Gastroesophageal sphincter (tissue), 4 donors: ENCODE results near the gene IQSEC1. TPM values are rescaled to one million over a fixed set of nuclear protein-coding genes. Genes with fewer than 3 reads are reported as not detected.

Experiments
- ATAC-seq: fragments of 150-250 bp; one replicate; pipeline ENCODE4 v1.9.1; 2016; ENCODE audit warnings: mild to moderate bottlenecking, moderate library complexity
- H3K27ac ChIP-seq, 4 donors: fragments of 200-600 bp; sonication (generic) in 3 of 4; 1 replicate in 3 of 4; 2 replicates in 1 of 4; pipeline ENCODE4 v1.5.1; 2016 to 2019
- H3K27me3 ChIP-seq: fragments of 200-600 bp; sonication (generic); one replicate; pipeline ENCODE4 v1.5.1; 2019
- H3K36me3 ChIP-seq, 2 donors: fragments of 200-600 bp; sonication (generic); one replicate each; pipeline ENCODE4 v1.5.1; 2019; ENCODE audit warnings: control low read depth in 1 of 2
- H3K4me1 ChIP-seq, 3 donors: fragments of 200-600 bp; sonication (generic); 1 replicate in 2 of 3; 2 replicates in 1 of 3; pipeline ENCODE4 v1.5.1; 2016 to 2019; ENCODE audit warnings: control low read depth in 2 of 3
- H3K4me3 ChIP-seq, 2 donors: fragments of 200-600 bp; sonication (generic); one replicate each; pipeline ENCODE4 v1.5.1; 2019; ENCODE audit warnings: mild to moderate bottlenecking in 1 of 2, moderate library complexity in 1 of 2
- H3K9me3 ChIP-seq, 3 donors: fragments of 200-600 bp; sonication (generic); one replicate each; pipeline ENCODE4 v1.5.1; 2017 to 2019; ENCODE audit warnings: control low read depth in 2 of 3
- EP300 ChIP-seq: sonication (generic); formaldehyde crosslinking; IDR thresholded peaks from one replicate; pipeline ENCODE4 v1.6.1; 2017; ENCODE audit warnings: antibody characterized with exemption, mild to moderate bottlenecking
- POLR2A ChIP-seq, 2 donors: fragments of 450-650 bp; IDR thresholded peaks; one replicate each; pipeline ENCODE4 v1.6.1; 2017; ENCODE audit warnings: antibody characterized with exemption in 2 of 2, mild to moderate bottlenecking in 2 of 2, moderate library complexity in 1 of 2
- POLR2AphosphoS5 ChIP-seq: sonication (generic); formaldehyde crosslinking; IDR thresholded peaks from one replicate; pipeline ENCODE4 v1.6.1; 2017; ENCODE audit warnings: antibody characterized with exemption
- WGBS, 2 donors: methylation state at CpG; one replicate each; pipeline ENCODE4 v1.1.5; 2018; ENCODE audit warnings: low coverage in 1 of 2; 5-methylcytosine and 5-hydroxymethylcytosine counted together
- total RNA-seq, 4 donors: library from RNA; depleted of rRNA; stranded (reverse); fragments of >200 nt; gene quantifications; one replicate each; pipeline ENCODE4 v1.1.0, GENCODE V29; 2016
- TF ChIP-seq, protein P1 (sequence below), 4 experiments: fragments of 200-600 bp in 2 of 4; fragments of 450-650 bp in 2 of 4; sonication (generic) in 1 of 4; IDR thresholded peaks; one replicate each; pipeline ENCODE4 v1.5.1; 2017 to 2019; ENCODE audit warnings: antibody characterized with exemption in 4 of 4, mild to moderate bottlenecking in 2 of 4, moderate library complexity in 2 of 4

IQSEC1 gene
- total RNA-seq, 4 donors from 2014 or later: 49.5 to 104 (median 61.7) TPM

DNA sequence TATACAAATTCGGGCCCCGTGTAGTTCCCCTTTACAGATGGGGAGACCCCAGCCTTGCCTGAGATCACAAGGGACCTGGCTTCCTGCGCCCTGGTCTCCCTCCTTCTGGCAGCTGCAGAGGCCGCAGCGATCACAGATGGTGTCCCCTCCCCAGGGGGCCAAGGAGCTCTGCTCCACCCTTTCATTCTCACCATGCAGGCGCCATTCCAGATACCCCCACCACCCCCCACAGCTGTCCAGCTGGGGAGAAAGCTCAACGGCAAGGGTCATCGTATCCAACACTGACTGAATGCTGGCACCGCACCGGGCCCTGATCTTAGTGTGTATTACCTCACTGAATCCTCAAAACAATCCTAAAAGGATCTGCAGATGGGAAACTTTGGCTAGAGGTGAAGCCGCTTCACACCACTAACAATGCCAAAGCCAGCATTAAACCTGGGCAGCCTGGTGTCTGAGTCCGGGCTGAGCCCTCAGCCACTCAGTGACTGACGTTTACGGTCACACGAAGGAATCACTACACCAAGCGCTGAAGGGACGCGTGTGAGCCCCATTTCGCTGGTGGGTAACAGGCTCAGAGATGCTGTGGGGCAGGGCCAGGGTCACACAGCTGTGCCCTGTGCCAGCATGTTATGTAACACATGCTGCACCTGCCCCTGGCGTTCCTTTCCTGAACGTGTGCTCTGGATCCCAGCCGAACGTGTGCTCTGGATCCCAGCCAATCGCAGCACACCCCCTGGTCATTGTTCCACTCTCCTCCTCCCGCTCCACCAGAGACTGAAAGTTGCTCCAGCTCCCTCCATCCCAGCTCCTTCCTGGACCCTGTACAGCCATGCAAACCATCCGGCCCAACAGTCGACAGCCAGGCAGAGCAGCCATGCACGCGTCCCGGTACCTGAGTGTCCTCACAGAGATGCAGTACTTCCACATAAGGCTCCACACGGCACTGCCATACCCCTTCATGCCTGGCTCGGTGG lies 51.8 kb downstream of the IQSEC1 start:
- peaks cover 0 to 70% (median 32%) of the 10 kb centered on the region in 3 donors for H3K4me1 ChIP-seq
- peak overlapping the region in 1 of 2 donors; percentile 31 for H3K4me3 ChIP-seq
- no peaks in the 10 kb centered on the region for H3K27me3 ChIP-seq
- peak overlapping the region in 3 of 4 donors; percentile 45 to 65 (median 52) for H3K27ac ChIP-seq
- WGBS, 2 donors: 4 to 30% methylated on average over 5 to 10 of the region's 32 CpGs
- no peaks in the 10 kb centered on the region for H3K36me3 ChIP-seq
- H3K9me3 ChIP-seq: no peaks in the 10 kb centered on the region
- no peak for TF ChIP-seq POLR2AphosphoS5
- TF ChIP-seq POLR2A (IDR thresholded peaks at IDR 0.05): no peak
- TF ChIP-seq, protein P1, sequence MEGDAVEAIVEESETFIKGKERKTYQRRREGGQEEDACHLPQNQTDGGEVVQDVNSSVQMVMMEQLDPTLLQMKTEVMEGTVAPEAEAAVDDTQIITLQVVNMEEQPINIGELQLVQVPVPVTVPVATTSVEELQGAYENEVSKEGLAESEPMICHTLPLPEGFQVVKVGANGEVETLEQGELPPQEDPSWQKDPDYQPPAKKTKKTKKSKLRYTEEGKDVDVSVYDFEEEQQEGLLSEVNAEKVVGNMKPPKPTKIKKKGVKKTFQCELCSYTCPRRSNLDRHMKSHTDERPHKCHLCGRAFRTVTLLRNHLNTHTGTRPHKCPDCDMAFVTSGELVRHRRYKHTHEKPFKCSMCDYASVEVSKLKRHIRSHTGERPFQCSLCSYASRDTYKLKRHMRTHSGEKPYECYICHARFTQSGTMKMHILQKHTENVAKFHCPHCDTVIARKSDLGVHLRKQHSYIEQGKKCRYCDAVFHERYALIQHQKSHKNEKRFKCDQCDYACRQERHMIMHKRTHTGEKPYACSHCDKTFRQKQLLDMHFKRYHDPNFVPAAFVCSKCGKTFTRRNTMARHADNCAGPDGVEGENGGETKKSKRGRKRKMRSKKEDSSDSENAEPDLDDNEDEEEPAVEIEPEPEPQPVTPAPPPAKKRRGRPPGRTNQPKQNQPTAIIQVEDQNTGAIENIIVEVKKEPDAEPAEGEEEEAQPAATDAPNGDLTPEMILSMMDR (IDR thresholded peaks at IDR 0.05): no peak
- no peak for TF ChIP-seq EP300
- ATAC-seq: no peak

DNA sequence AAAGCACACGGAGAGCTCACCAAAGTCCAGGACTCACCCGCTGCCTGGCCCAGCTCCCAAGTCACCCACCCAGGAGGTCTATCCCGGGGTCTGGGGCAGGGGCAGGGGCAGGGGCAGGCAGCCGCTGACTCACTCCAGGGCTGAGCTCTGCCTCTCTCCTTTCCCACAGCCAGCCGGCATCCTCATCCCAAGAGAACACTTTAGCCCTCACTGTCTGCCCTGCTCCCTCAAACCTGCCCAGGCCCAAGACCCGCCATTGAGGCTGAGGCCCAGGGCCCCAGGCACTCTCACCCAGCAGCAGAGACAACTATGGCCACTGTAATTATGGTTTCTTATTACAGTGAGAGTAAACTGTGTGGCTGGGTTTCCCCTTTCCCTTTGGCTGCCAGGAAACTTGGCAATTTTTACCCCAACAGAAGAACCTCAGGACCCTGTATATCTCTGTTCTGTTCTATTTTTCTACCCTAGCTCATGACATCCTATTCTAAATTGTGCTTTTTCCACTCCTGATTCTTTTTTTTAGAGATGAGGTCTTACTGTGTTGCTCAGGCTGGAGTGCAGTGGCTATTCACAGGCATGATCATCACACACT lies 53.0 kb downstream of the IQSEC1 start:
- 68 to 80% methylated on average over 1 to 3 of the region's 6 CpGs for WGBS, 2 donors
- H3K4me1 ChIP-seq: peaks cover 0 to 80% (median 32%) of the 10 kb centered on the region in 3 donors
- H3K9me3 ChIP-seq: no peaks in the 10 kb centered on the region

DNA sequence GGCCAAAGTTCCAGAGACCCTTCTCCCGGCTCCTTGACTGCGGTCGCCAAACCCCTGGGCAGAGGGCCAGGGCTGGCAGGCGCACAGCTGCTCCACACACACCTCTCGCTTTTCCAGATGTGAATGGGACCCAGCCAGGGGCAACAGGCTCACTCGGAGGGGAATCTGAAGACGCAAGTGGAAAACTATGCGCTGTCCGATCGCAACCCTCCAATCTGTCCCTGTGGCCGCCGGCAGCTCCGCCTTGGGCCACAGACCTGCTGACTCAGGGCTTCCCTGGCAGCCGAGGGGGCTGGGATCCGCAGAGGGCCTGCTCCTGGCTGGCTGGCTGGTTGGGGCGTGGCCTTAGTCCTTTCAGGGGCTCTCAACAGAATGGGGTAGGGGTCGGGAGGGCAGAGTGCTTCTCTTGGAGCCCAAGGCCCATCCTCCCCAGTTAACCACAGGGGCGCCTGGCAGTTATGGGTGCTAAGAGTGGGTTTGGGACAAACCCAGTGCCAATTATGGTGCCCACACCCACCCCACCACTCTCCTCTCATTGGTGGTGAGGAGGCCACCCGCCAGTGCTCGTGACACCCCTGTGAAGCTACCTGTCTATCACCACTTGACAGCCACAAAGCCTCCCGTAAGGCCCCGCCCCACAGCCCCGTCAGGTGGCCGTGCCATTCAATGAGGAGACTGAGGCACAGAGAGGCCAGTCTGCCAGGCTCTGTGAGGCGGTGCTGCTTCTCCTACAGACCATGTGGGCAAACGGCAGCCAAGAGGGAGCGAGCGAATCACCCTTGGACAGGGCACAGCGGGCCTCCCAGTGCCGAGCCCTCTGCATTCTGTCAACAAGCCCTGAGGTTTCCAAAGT lies 53.8 kb downstream of the IQSEC1 start:
- Histone ChIP-seq H3K4me1 (peaks cover 0 to 82% (median 32%) of the 10 kb centered on the region in 3 donors), H3K27ac (peak overlapping the region in 2 of 4 donors; percentile 53 to 70), H3K9me3 (no peaks in the 10 kb centered on the region), H3K27me3 (no peaks in the 10 kb centered on the region), H3K36me3 (no peaks in the 10 kb centered on the region), H3K4me3 (peak overlapping the region in 1 of 2 donors; percentile 34)
- ATAC-seq: peak; percentile 46
- WGBS, 2 donors: 50% methylated on average over 2 of the region's 30 CpGs; no CpG with 5 or more reads in 1 of the 2 donors
- TF ChIP-seq POLR2AphosphoS5: no peak

More for the DNA sequence above, 53.0 kb downstream of the IQSEC1 start:
- ATAC-seq: no peak
- no peaks in the 10 kb centered on the region for H3K27me3 ChIP-seq
- no peak for TF ChIP-seq POLR2AphosphoS5
- H3K4me3 ChIP-seq: no peak overlapping the region
- peak overlapping the region in 1 of 4 donors; percentile 70 for H3K27ac ChIP-seq
- H3K36me3 ChIP-seq: no peaks in the 10 kb centered on the region

DNA sequence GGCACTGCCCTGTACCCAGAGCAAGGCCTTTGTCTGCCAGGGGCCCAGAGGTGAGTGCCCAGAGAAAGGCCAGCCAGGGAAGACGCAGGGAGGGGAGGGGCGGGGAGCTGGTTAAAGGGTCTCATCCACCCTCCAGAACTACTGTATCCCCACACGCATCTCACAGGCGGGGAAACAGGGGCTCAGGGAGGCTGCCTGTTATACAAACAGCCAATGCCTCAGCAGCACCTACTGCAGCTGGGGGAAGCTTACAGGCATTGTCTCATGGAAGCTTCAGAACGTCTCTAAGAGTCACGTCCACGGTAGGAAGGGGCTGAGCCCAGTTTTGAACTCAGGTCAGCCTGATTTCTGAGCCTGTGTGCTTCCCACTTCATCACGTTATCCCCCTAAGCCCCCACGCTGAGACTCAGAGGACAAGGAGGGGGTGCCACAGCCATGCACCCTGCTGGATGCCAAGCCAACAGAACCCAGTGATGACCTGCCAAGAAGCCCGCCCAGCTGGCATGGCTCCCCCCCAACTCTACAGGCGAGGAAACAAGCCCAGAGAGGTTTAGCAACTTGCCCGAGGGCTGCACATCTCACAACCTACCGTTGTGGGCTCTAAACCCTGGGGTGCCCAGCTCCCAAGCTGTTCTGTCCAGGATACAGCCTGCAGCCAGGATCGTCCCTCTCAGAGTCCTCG lies 54.5 kb downstream of the IQSEC1 start:
- no peak for TF ChIP-seq POLR2AphosphoS5
- TF ChIP-seq, protein P1 (IDR thresholded peaks at IDR 0.05): no peak
- TF ChIP-seq POLR2A (IDR thresholded peaks at IDR 0.05): no peak
- Histone ChIP-seq H3K4me3 (peak overlapping the region in 1 of 2 donors; percentile 34), H3K4me1 (peaks cover 0 to 81% (median 32%) of the 10 kb centered on the region in 3 donors), H3K36me3 (no peaks in the 10 kb centered on the region), H3K27me3 (no peaks in the 10 kb centered on the region), H3K9me3 (no peaks in the 10 kb centered on the region), H3K27ac (peak overlapping the region in 3 of 4 donors; percentile 40 to 70 (median 53))
- ATAC-seq: no peak
- WGBS, 2 donors: no CpG with 5 or more reads among the region's 15 CpGs

DNA sequence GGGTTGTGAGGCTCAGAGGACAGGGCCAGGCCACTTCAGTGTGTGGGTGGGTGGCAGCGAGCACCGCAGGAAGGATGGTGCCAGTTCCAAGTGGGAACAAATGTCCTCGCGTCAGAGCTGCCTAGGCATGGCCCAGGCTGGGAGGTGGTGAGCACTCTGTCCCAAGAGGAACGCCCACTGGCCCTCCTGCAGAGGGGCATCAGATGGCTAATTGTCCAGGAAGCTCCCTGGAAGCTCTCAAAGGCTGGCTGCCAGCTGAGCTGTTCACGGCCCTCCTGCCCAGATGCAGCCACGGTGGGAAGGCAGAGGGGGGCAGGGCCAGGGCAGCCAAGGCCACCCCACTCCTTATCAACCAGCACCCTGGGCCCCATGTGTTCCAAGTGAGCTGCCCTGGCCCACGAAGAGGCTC lies 55.2 kb downstream of the IQSEC1 start:
- no peaks in the 10 kb centered on the region for H3K9me3 ChIP-seq
- H3K4me1 ChIP-seq: peaks cover 0 to 75% (median 28%) of the 10 kb centered on the region in 3 donors
- H3K27ac ChIP-seq: peak overlapping the region in 3 of 4 donors; percentile 40 to 70 (median 53)
- H3K4me3 ChIP-seq: no peak overlapping the region
- H3K36me3 ChIP-seq: no peaks in the 10 kb centered on the region
- no peak for TF ChIP-seq POLR2A (IDR thresholded peaks at IDR 0.05)
- TF ChIP-seq, protein P1 (IDR thresholded peaks at IDR 0.05): no peak
- no peak for TF ChIP-seq EP300
- no peak for TF ChIP-seq POLR2AphosphoS5
- no peak for ATAC-seq
- no peaks in the 10 kb centered on the region for H3K27me3 ChIP-seq
- 0% methylated on average over 1 of the region's 8 CpGs; no CpG with 5 or more reads in 1 of the 2 donors for WGBS, 2 donors
